ENCODE measurements around the gene C20orf173.
"Not testable (repeated sequence)": the region's sequence is repeated elsewhere in the genome, so short reads cannot be mapped to it uniquely, and the experiment has no call there.

Gene C20orf173

DNA sequence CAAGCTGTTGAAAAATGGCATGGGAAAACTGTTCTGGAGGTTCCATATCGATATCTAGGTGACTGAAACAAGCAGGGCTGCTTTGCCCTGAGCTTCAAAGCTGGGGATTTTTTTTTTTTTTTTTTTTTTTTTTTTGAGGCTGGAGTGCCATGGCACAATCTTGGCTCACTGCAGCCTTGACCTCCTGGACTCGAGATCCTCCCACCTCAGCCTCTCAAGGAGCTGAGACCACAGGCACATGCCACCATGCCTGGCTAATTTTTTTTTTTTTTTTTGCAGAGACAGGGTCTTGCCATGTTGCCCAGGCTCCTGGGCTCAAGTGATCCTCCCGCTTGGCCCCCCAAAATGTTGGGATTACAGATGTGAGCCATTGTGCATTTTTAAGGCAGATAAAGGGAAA, 23.5 kb upstream of the C20orf173 start:
- H3K4me1 ChIP-seq (ENCODE audit: control insufficient read depth, insufficient read depth, low read length) = no peaks in the 10 kb centered on the region
- H3K9me3 ChIP-seq (ENCODE audit: control insufficient read depth, low read length) = no peaks in the 10 kb centered on the region
- H3K27ac ChIP-seq (ENCODE audit: insufficient read depth, low read depth, low read length, poor library complexity, severe bottlenecking) = no peak overlapping the region
- WGBS, 2 experiments = 94 to 97% methylated on average over 3 of the region's 3 CpGs
- H3K27me3 ChIP-seq (ENCODE audit: control insufficient read depth, insufficient read depth, low read length, poor library complexity, severe bottlenecking) = no peaks in the 10 kb centered on the region
- H3K36me3 ChIP-seq (ENCODE audit: control insufficient read depth, insufficient read depth, low read length) = peaks cover 35% of the 10 kb centered on the region
- H3K4me3 ChIP-seq (ENCODE audit: insufficient read depth, low read depth, low read length) = no peak overlapping the region

DNA sequence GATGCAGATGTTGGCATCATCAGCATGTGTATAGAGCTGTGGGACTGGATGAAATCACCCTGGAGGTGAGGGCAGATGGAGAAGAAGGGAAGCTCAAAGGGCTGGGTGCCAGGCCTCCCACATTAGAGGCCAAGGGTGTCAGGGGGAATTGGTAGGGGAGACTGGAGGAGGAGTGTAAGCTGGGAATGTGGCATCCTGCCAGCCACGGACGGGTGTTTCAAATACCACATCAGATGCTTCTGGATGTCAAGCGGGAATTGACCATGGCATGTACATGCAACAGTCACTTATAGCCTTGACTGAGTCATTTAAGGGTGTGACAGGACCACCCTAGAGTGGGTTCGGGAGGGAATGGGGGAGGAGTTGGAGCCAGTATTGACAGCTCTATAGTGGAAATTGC, 22.1 kb upstream of the C20orf173 start:
- WGBS, 2 experiments = 93 to 96% methylated on average over 4 of the region's 4 CpGs

DNA sequence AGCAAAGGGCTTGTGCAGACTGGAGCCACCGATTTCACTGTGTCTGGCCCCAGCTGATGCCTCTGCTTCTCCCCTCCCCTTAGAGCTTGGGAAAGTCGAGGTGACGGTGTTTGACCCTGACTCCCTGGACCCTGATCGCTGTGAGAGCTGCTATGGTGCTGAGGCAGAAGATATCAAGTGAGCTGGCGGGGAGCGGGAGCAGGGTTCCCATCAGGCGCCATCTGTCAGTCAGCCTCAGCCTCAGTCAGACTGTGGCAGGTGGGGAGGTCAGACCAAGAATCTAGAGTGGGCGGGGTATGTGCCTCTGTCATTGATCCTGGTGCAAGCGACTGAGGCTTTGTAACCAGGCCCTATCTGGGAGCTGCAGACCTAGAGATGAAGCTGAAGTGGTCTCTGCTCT, 17.9 kb upstream of the C20orf173 start:
- no peaks in the 10 kb centered on the region for H3K9me3 ChIP-seq (ENCODE audit: control insufficient read depth, low read length)
- H3K4me1 ChIP-seq (ENCODE audit: control insufficient read depth, insufficient read depth, low read length) = peaks cover 7% of the 10 kb centered on the region
- no peak overlapping the region for H3K4me3 ChIP-seq (ENCODE audit: insufficient read depth, low read depth, low read length)
- H3K36me3 ChIP-seq (ENCODE audit: control insufficient read depth, insufficient read depth, low read length) = peaks cover 23% of the 10 kb centered on the region
- whole genome bisulfite sequencing, 2 experiments = 84 to 97% methylated on average over 8 to 9 of the region's 9 CpGs
- no peak overlapping the region for H3K27ac ChIP-seq (ENCODE audit: insufficient read depth, low read depth, low read length, poor library complexity, severe bottlenecking)
- H3K27me3 ChIP-seq (ENCODE audit: control insufficient read depth, insufficient read depth, low read length, poor library complexity, severe bottlenecking) = no peaks in the 10 kb centered on the region

More for the DNA sequence above, 22.1 kb upstream of the C20orf173 start:
- no peaks in the 10 kb centered on the region for H3K9me3 ChIP-seq (ENCODE audit: control insufficient read depth, low read length)
- no peak overlapping the region for H3K4me3 ChIP-seq (ENCODE audit: insufficient read depth, low read depth, low read length)
- no peaks in the 10 kb centered on the region for H3K4me1 ChIP-seq (ENCODE audit: control insufficient read depth, insufficient read depth, low read length)
- H3K27me3 ChIP-seq (ENCODE audit: control insufficient read depth, insufficient read depth, low read length, poor library complexity, severe bottlenecking) = no peaks in the 10 kb centered on the region
- H3K27ac ChIP-seq (ENCODE audit: insufficient read depth, low read depth, low read length, poor library complexity, severe bottlenecking) = no peak overlapping the region
- H3K36me3 ChIP-seq (ENCODE audit: control insufficient read depth, insufficient read depth, low read length) = peaks cover 39% of the 10 kb centered on the region

DNA sequence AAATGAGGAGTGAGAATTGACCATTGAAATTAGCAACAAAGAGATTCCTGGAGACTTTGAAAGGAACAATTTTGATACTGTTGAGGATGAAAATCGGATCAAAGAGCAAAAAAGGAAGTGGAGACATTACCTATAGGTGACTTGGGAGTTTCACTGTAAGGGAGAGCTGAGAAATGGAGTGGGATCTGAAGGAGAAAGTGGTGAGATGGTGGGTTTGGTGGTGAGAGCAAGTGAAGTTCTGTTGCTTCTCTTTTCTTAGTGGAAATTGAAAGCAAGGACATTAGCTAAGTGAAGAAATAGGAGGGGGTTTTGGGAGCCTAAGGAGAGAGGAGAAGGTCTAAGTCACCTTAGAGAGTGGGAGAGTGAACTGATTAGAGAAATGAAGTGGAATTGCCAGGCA, 16.7 kb upstream of the C20orf173 start:
- Histone ChIP-seq H3K4me1 (ENCODE audit: control insufficient read depth, insufficient read depth, low read length) (peaks cover 7% of the 10 kb centered on the region), H3K36me3 (ENCODE audit: control insufficient read depth, insufficient read depth, low read length) (peaks cover 17% of the 10 kb centered on the region), H3K27ac (ENCODE audit: insufficient read depth, low read depth, low read length, poor library complexity, severe bottlenecking) (no peak overlapping the region), H3K4me3 (ENCODE audit: insufficient read depth, low read depth, low read length) (no peak overlapping the region), H3K9me3 (ENCODE audit: control insufficient read depth, low read length) (no peaks in the 10 kb centered on the region), H3K27me3 (ENCODE audit: control insufficient read depth, insufficient read depth, low read length, poor library complexity, severe bottlenecking) (no peaks in the 10 kb centered on the region)
- WGBS, 2 experiments = 89 to 90% methylated on average over 1 of the region's 1 CpG

DNA sequence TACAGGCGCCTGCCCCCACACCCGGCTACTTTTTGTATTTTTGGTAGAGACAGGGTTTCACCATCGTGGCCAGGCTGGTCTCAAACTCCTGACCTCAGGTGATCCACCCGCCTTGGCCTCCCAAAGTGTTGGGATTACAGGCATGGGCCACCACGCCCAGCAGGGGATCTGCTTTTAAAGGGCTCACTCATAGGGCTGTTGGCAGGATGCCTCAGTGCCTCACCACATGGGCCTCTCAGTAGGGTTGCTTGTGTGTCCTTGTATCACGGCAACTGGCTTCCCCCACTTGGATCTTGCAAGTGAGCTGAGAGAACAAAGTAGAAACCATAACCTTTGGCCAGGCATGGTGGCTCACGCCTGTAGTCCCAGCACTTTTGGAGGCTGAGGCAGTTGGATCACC, 15.5 kb upstream of the C20orf173 start:
- not testable (repeated sequence) for H3K9me3 ChIP-seq (ENCODE audit: control insufficient read depth, low read length); H3K4me1 ChIP-seq (ENCODE audit: control insufficient read depth, insufficient read depth, low read length); H3K4me3 ChIP-seq (ENCODE audit: insufficient read depth, low read depth, low read length); H3K27ac ChIP-seq (ENCODE audit: insufficient read depth, low read depth, low read length, poor library complexity, severe bottlenecking); H3K27me3 ChIP-seq (ENCODE audit: control insufficient read depth, insufficient read depth, low read length, poor library complexity, severe bottlenecking)
- 92 to 94% methylated on average over 7 of the region's 7 CpGs for WGBS, 2 experiments
- peaks cover 13% of the 10 kb centered on the region for H3K36me3 ChIP-seq (ENCODE audit: control insufficient read depth, insufficient read depth, low read length)

DNA sequence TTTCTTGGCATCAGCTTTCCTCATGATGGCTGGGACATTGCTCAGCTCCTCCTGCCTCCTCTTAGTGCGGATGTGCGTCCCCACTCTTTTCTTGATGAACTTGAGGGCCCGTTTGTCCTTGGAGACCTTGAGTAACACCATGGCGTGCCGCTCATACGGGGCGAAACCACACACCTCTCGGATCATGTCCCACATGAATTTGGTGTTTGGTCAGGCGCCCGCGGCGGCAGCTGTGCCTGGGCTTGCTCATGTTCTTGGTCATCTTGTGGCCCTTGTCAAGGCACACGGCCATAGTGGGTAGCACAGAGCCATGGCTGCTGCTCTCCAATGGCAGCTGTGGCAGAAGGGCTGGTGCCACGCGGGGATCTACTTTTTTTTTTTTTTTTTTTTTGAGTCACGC, 15.0 kb upstream of the C20orf173 start:
- Histone ChIP-seq H3K27ac (ENCODE audit: insufficient read depth, low read depth, low read length, poor library complexity, severe bottlenecking) (no peak overlapping the region), H3K4me1 (ENCODE audit: control insufficient read depth, insufficient read depth, low read length) (peaks cover 7% of the 10 kb centered on the region), H3K27me3 (ENCODE audit: control insufficient read depth, insufficient read depth, low read length, poor library complexity, severe bottlenecking) (no peaks in the 10 kb centered on the region), H3K4me3 (ENCODE audit: insufficient read depth, low read depth, low read length) (no peak overlapping the region), H3K36me3 (ENCODE audit: control insufficient read depth, insufficient read depth, low read length) (peaks cover 11% of the 10 kb centered on the region), H3K9me3 (ENCODE audit: control insufficient read depth, low read length) (no peaks in the 10 kb centered on the region)
- 92 to 93% methylated on average over 16 of the region's 16 CpGs for WGBS, 2 experiments

DNA sequence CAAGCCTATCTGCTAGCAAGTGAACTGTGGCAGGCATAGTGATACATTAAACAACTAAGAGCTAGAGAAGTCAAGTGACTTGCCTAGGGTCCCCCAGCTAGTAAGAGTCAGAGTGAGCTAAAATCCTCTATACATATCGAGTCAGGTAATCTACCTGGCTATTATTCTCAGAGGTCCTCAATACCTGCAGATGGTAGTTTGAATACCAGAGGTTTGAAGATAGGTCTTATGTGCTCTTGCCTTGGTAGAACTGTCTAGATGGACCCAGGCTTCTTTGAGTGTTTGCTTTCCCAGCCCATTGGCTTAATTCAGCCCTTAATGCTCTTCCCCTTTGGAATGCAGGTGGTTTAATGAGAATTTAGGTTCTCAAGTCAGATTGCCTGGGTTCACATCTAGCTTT, 13.5 kb upstream of the C20orf173 start:
- H3K27me3 ChIP-seq (ENCODE audit: control insufficient read depth, insufficient read depth, low read length, poor library complexity, severe bottlenecking) = no peaks in the 10 kb centered on the region
- peaks cover 4% of the 10 kb centered on the region for H3K36me3 ChIP-seq (ENCODE audit: control insufficient read depth, insufficient read depth, low read length)
- peaks cover 7% of the 10 kb centered on the region for H3K4me1 ChIP-seq (ENCODE audit: control insufficient read depth, insufficient read depth, low read length)
- 100% methylated on average over 1 of the region's 1 CpG for WGBS, 2 experiments
- H3K9me3 ChIP-seq (ENCODE audit: control insufficient read depth, low read length) = no peaks in the 10 kb centered on the region
- peak overlapping the region; percentile 91 for H3K4me3 ChIP-seq (ENCODE audit: insufficient read depth, low read depth, low read length)
- H3K27ac ChIP-seq (ENCODE audit: insufficient read depth, low read depth, low read length, poor library complexity, severe bottlenecking) = no peak overlapping the region

DNA sequence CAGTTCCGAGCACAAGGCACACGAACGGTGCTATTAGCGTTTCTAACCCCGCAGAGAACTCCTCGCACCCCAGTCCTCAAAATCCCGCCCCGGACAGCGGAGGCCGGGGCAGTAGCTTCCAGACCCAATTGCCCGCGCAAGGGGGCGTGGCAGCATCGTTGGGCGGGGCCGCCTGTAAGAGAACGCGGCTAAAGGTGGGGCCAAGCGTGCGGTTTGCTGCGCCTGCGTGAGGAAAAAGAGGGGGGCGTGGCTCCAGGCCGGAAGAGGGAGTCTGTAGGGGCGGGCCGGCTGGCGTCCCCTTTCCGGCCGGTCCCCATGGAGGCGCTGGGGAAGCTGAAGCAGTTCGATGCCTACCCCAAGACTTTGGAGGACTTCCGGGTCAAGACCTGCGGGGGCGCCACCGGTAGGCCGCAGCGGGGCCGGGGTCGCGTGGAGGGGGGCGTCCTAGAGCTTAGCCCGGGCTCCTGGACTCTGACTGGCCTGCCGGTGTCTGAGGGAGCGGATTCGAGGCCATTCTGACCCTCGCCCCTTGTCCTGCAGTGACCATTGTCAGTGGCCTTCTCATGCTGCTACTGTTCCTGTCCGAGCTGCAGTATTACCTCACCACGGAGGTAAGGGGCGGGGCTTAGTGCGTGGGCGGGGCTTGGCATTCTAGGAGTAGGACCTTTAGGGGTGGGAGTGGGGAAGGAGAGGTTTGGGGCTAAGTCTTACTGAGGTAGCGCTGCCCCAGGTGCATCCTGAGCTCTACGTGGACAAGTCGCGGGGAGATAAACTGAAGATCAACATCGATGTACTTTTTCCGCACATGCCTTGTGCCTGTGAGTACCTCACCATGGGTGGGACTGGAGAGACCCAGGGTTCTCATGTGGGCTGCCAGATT, 12.6 kb upstream of the C20orf173 start, which contains the start of gene ERGIC3:
Gene ERGIC3, plus strand, starts transcription at position 296 of the 880 bp plus-strand sequence. Its CDS starts 20 bp downstream, at position 316.
- WGBS, 2 experiments = 3% methylated on average over 57 of the region's 57 CpGs
- Histone ChIP-seq H3K4me1 (ENCODE audit: control insufficient read depth, insufficient read depth, low read length) (peaks cover 7% of the 10 kb centered on the region), H3K27ac (ENCODE audit: insufficient read depth, low read depth, low read length, poor library complexity, severe bottlenecking) (peak within 1 kb of the TSS; percentile 84)

DNA sequence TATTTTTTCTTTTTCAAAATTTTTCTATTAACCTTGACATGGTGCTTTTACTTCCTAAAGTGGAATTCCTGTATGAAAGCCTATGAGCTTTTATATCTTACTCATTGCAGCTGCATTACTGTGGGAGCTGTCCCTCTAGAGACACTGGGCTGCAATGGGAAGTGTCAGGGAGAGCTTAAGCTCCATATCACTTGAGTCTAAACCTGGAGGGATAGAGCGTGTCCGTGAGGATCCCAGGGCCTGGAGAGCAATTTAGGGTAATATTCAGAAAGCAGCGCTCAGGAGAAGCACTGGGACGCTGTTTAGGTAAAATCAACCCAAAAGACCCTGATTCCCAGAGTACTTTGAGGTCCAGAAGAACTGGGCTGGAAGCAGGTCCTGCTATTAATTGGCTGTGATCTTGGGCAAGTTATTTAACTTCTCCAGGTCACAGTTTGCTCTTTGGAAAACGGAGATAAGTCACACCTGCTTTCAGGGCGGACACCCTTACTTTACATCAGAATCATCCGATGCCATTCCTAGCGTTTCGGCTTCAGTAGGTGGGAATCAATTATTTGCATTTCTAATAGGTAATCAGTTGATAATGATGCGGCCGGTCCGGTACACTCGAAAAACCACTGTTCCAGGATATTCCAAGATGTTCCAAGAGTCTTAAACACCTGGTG, 11.8 kb upstream of the C20orf173 start:
- no peak overlapping the region for H3K27ac ChIP-seq (ENCODE audit: insufficient read depth, low read depth, low read length, poor library complexity, severe bottlenecking)
- peaks cover 7% of the 10 kb centered on the region for H3K4me1 ChIP-seq (ENCODE audit: control insufficient read depth, insufficient read depth, low read length)
- WGBS, 2 experiments = 13 to 20% methylated on average over 13 of the region's 13 CpGs
- peak overlapping the region; percentile 91 for H3K4me3 ChIP-seq (ENCODE audit: insufficient read depth, low read depth, low read length)
- no peaks in the 10 kb centered on the region for H3K27me3 ChIP-seq (ENCODE audit: control insufficient read depth, insufficient read depth, low read length, poor library complexity, severe bottlenecking)
- no peaks in the 10 kb centered on the region for H3K9me3 ChIP-seq (ENCODE audit: control insufficient read depth, low read length)
- H3K36me3 ChIP-seq (ENCODE audit: control insufficient read depth, insufficient read depth, low read length) = no peaks in the 10 kb centered on the region

More for the DNA sequence above, 12.6 kb upstream of the C20orf173 start, which contains the start of gene ERGIC3:
- Histone ChIP-seq H3K27me3 (ENCODE audit: control insufficient read depth, insufficient read depth, low read length, poor library complexity, severe bottlenecking) (no peaks in the 10 kb centered on the region), H3K36me3 (ENCODE audit: control insufficient read depth, insufficient read depth, low read length) (peaks cover 4% of the 10 kb centered on the region), H3K4me3 (ENCODE audit: insufficient read depth, low read depth, low read length) (peak within 1 kb of the TSS; percentile 91), H3K9me3 (ENCODE audit: control insufficient read depth, low read length) (no peaks in the 10 kb centered on the region)

DNA sequence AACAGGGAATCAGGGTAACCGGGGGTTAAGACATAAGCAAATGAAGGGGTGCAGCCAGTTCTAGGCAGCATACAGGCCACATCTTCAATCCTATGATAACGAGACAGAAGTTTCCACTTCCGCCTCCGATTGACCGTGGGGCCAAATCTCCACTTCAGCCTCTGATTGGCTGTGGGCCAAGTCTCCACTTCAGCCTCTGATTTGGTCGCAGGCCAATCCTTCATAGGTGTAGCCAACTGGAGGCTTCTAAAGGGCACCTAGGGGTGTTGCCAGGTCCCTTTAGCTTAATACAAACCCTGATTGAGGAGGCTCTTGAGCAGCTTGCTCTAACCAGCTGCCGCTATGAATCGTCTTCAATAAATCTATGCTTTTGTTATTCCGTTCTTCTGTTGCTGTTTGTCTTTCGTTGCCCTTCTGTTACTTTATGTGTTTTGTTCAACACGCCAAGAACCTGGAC, 10.3 kb upstream of the C20orf173 start:
- no peak overlapping the region for H3K27ac ChIP-seq (ENCODE audit: insufficient read depth, low read depth, low read length, poor library complexity, severe bottlenecking)
- WGBS, 2 experiments = 67 to 73% methylated on average over 11 of the region's 11 CpGs
- no peaks in the 10 kb centered on the region for H3K9me3 ChIP-seq (ENCODE audit: control insufficient read depth, low read length)
- no peaks in the 10 kb centered on the region for H3K36me3 ChIP-seq (ENCODE audit: control insufficient read depth, insufficient read depth, low read length)
- no peak overlapping the region for H3K4me3 ChIP-seq (ENCODE audit: insufficient read depth, low read depth, low read length)
- H3K4me1 ChIP-seq (ENCODE audit: control insufficient read depth, insufficient read depth, low read length) = peaks cover 7% of the 10 kb centered on the region
- H3K27me3 ChIP-seq (ENCODE audit: control insufficient read depth, insufficient read depth, low read length, poor library complexity, severe bottlenecking) = no peaks in the 10 kb centered on the region

All from ectodermal cell (in vitro differentiated cells).